ENCODE data around the gene LRRC61.

The LRRC61 gene

DNA sequence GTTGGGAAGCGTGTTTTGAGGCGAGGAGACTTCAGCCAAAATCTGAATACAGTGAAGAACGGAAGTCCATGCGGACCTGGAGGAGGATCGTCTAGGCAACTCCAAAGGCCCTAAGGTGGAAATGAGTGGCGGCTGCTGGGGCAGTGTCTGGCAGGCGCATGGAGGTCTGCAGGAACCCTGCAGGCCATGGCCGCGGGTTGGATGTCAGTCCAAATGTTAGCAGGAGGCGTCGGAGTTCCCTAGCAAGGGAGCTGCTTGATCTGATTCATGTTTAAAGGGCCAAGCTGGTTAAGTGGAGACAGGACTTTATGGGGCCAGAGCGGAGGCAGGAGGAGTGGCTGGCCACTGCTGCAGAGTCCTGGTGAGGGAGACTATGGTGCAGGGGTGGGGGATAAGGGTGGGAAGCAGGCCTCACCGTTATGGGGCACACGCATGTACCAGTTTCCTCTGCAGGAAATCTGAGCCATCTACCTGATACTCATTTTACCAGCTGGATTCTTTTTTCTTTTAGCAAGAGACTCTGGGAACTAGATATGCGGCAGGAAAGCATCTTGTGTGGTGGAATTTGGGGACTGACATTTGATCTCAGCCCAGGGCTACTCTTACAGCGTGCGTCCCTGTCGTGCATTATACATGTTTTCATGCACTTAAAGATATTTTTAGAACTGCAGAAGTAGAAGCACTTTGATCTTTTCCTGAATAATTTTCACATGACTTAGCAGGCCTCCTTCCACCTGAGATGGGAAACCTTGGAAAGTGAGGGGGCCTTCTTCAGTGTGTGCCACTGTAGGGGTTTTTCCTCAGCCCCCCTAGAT, 38.9 kb downstream of the LRRC61 start:
- WGBS, 2 experiments: 70 to 74% methylated on average over 17 to 18 of the region's 18 CpGs
- Histone ChIP-seq H3K27ac (ENCODE audit: insufficient read depth, low read depth, low read length, poor library complexity, severe bottlenecking) (peak overlapping the region; percentile 16), H3K27me3 (ENCODE audit: control insufficient read depth, insufficient read depth, low read length, poor library complexity, severe bottlenecking) (no peaks in the 10 kb centered on the region), H3K9me3 (ENCODE audit: control insufficient read depth, low read length) (no peaks in the 10 kb centered on the region), H3K36me3 (ENCODE audit: control insufficient read depth, insufficient read depth, low read length) (no peaks in the 10 kb centered on the region), H3K4me3 (ENCODE audit: insufficient read depth, low read depth, low read length) (no peak overlapping the region), H3K4me1 (ENCODE audit: control insufficient read depth, insufficient read depth, low read length) (peaks cover 16% of the 10 kb centered on the region)

- WGBS, 2 experiments: 93 to 96% methylated on average over 4 of the region's 4 CpGs
- no peak overlapping the region for H3K27ac ChIP-seq (ENCODE audit: insufficient read depth, low read depth, low read length, poor library complexity, severe bottlenecking)
- H3K9me3 ChIP-seq (ENCODE audit: control insufficient read depth, low read length): no peaks in the 10 kb centered on the region
- peaks cover 16% of the 10 kb centered on the region for H3K4me1 ChIP-seq (ENCODE audit: control insufficient read depth, insufficient read depth, low read length)
- H3K4me3 ChIP-seq (ENCODE audit: insufficient read depth, low read depth, low read length): no peak overlapping the region
- no peaks in the 10 kb centered on the region for H3K36me3 ChIP-seq (ENCODE audit: control insufficient read depth, insufficient read depth, low read length)
- no peaks in the 10 kb centered on the region for H3K27me3 ChIP-seq (ENCODE audit: control insufficient read depth, insufficient read depth, low read length, poor library complexity, severe bottlenecking)
These were observed 40.2 kb downstream of the LRRC61 start for GRCh38 chr7:150363370-150363769.

GRCh38 chr7:150363872-150364271, 40.7 kb downstream of the LRRC61 start:
- H3K4me3 ChIP-seq (ENCODE audit: insufficient read depth, low read depth, low read length): no peak overlapping the region
- H3K9me3 ChIP-seq (ENCODE audit: control insufficient read depth, low read length): no peaks in the 10 kb centered on the region
- H3K27me3 ChIP-seq (ENCODE audit: control insufficient read depth, insufficient read depth, low read length, poor library complexity, severe bottlenecking): no peaks in the 10 kb centered on the region
- H3K27ac ChIP-seq (ENCODE audit: insufficient read depth, low read depth, low read length, poor library complexity, severe bottlenecking): no peak overlapping the region
- WGBS, 2 experiments: 91 to 93% methylated on average over 5 of the region's 5 CpGs
- H3K36me3 ChIP-seq (ENCODE audit: control insufficient read depth, insufficient read depth, low read length): no peaks in the 10 kb centered on the region
- peaks cover 16% of the 10 kb centered on the region for H3K4me1 ChIP-seq (ENCODE audit: control insufficient read depth, insufficient read depth, low read length)

GRCh38 chr7:150365194-150365593, 42.0 kb downstream of the LRRC61 start:
- Histone ChIP-seq H3K27ac (ENCODE audit: insufficient read depth, low read depth, low read length, poor library complexity, severe bottlenecking) (no peak overlapping the region), H3K4me3 (ENCODE audit: insufficient read depth, low read depth, low read length) (no peak overlapping the region), H3K36me3 (ENCODE audit: control insufficient read depth, insufficient read depth, low read length) (no peaks in the 10 kb centered on the region), H3K9me3 (ENCODE audit: control insufficient read depth, low read length) (no peaks in the 10 kb centered on the region), H3K4me1 (ENCODE audit: control insufficient read depth, insufficient read depth, low read length) (peaks cover 24% of the 10 kb centered on the region), H3K27me3 (ENCODE audit: control insufficient read depth, insufficient read depth, low read length, poor library complexity, severe bottlenecking) (no peaks in the 10 kb centered on the region)
- WGBS, 2 experiments: 94 to 95% methylated on average over 10 of the region's 10 CpGs

DNA sequence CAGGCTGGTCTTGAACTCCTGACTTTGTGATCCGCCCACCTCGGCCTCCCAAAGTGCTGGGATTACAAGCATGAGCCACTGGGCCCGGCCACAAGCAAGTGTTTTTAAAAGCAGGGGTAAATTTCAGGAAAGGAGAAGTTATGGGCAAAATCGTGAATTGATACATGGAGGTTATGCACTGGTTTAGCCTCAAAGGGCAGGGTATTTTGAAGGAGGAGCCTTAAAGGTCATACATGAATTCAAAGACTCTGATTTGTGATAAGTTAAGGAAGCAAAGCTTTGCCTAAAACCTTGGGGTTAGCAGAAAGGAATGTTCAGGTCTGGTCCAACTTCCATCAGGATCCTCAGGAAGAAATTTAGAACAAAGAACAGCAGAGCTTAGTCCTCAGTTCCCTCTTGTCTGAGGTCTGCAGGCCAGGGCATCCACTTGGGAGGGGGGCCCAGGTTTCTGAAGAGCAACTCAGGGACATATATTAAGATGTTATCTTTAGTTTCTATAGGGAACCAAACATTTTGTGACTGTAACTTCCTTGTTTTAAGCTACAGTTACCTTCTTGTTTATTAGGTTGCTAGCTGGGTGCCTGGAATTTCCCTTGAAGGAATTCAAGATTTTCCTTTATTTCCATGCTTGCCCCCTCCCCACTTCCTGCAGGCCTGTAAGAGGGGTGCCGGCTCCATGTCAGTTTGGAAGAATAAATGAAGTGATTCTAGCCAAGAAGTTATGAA, 42.7 kb downstream of the LRRC61 start:
- 79 to 80% methylated on average over 5 of the region's 5 CpGs for WGBS, 2 experiments
- Histone ChIP-seq H3K27ac (ENCODE audit: insufficient read depth, low read depth, low read length, poor library complexity, severe bottlenecking) (no peak overlapping the region), H3K36me3 (ENCODE audit: control insufficient read depth, insufficient read depth, low read length) (no peaks in the 10 kb centered on the region), H3K9me3 (ENCODE audit: control insufficient read depth, low read length) (no peaks in the 10 kb centered on the region), H3K4me3 (ENCODE audit: insufficient read depth, low read depth, low read length) (no peak overlapping the region), H3K27me3 (ENCODE audit: control insufficient read depth, insufficient read depth, low read length, poor library complexity, severe bottlenecking) (no peaks in the 10 kb centered on the region), H3K4me1 (ENCODE audit: control insufficient read depth, insufficient read depth, low read length) (peaks cover 31% of the 10 kb centered on the region)

- peak overlapping the region; percentile 98 for H3K27ac ChIP-seq (ENCODE audit: insufficient read depth, low read depth, low read length, poor library complexity, severe bottlenecking)
- WGBS, 2 experiments: 74% methylated on average over 7 to 8 of the region's 8 CpGs
These were observed 44.5 kb downstream of the LRRC61 start for GRCh38 chr7:150367677-150368095.

DNA sequence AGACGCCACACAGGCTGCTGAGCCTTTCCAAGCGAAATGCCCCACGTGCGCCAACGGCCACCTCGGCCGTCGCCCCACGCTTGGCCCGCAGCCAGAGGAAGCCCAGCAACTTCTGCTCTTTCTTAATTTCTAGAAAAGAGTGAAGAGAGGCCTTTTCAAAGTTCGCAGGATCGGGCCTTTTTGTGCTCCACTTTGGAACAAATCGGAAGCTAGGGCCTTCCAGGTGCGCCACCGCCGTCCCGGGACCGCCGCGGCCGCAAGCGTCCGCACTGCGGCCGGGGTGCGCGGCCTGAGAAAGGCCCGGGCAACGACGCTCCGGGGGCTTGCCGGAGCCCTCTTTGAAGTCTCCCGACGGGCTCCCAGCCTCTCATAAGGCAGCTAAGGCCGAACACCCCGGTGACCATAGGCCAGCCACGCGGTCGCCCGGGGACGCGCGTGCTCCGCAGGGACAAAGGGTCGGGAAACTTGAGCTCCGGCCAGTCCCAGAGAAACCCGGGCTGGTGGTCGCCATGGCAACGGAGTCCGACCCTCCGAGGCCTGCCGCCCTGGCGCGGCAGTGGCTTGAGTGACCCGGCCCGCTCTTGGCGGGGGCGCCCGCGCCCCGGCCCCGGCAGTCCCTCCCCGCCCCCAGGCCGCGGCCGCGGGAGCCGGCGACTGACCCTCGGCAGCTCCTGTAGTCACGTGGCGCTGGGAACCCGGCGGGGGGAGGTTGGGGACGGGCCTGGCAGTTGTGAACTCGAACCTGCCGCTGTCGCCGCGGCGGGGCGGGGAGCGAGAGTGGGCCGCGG, 45.1 kb downstream of the LRRC61 start, which contains the start of gene REPIN1:
TSS of gene REPIN1 (plus strand) at position 727 of the 788 bp plus-strand sequence. CDS start 890 bp downstream, outside the sequence.
- Histone ChIP-seq H3K9me3 (ENCODE audit: control insufficient read depth, low read length) (no peaks in the 10 kb centered on the region), H3K36me3 (ENCODE audit: control insufficient read depth, insufficient read depth, low read length) (peaks cover 18% of the 10 kb centered on the region), H3K27ac (ENCODE audit: insufficient read depth, low read depth, low read length, poor library complexity, severe bottlenecking) (peak within 1 kb of the TSS; percentile 98), H3K4me1 (ENCODE audit: control insufficient read depth, insufficient read depth, low read length) (peaks cover 20% of the 10 kb centered on the region), H3K27me3 (ENCODE audit: control insufficient read depth, insufficient read depth, low read length, poor library complexity, severe bottlenecking) (no peaks in the 10 kb centered on the region), H3K4me3 (ENCODE audit: insufficient read depth, low read depth, low read length) (peak within 1 kb of the TSS; percentile 90)
- WGBS, 2 experiments: 4% methylated on average over 85 of the region's 85 CpGs

More at GRCh38 chr7:150367677-150368095, 44.5 kb downstream of the LRRC61 start:
- Histone ChIP-seq H3K4me3 (ENCODE audit: insufficient read depth, low read depth, low read length) (peak overlapping the region; percentile 90), H3K4me1 (ENCODE audit: control insufficient read depth, insufficient read depth, low read length) (peaks cover 20% of the 10 kb centered on the region), H3K36me3 (ENCODE audit: control insufficient read depth, insufficient read depth, low read length) (peaks cover 12% of the 10 kb centered on the region), H3K27me3 (ENCODE audit: control insufficient read depth, insufficient read depth, low read length, poor library complexity, severe bottlenecking) (no peaks in the 10 kb centered on the region), H3K9me3 (ENCODE audit: control insufficient read depth, low read length) (no peaks in the 10 kb centered on the region)

- Histone ChIP-seq H3K27me3 (ENCODE audit: control insufficient read depth, insufficient read depth, low read length, poor library complexity, severe bottlenecking) (no peaks in the 10 kb centered on the region), H3K27ac (ENCODE audit: insufficient read depth, low read depth, low read length, poor library complexity, severe bottlenecking) (peak overlapping the region; percentile 98), H3K36me3 (ENCODE audit: control insufficient read depth, insufficient read depth, low read length) (peaks cover 26% of the 10 kb centered on the region), H3K4me1 (ENCODE audit: control insufficient read depth, insufficient read depth, low read length) (peaks cover 26% of the 10 kb centered on the region), H3K4me3 (ENCODE audit: insufficient read depth, low read depth, low read length) (peak overlapping the region; percentile 90), H3K9me3 (ENCODE audit: control insufficient read depth, low read length) (no peaks in the 10 kb centered on the region)
- 0% methylated on average over 57 to 58 of the region's 58 CpGs for WGBS, 2 experiments
These were observed 46.0 kb downstream of the LRRC61 start for GRCh38 chr7:150368884-150369747.

GRCh38 chr7:150369748-150370501, 46.8 kb downstream of the LRRC61 start:
- Histone ChIP-seq H3K27ac (ENCODE audit: insufficient read depth, low read depth, low read length, poor library complexity, severe bottlenecking) (peak overlapping the region; percentile 98), H3K27me3 (ENCODE audit: control insufficient read depth, insufficient read depth, low read length, poor library complexity, severe bottlenecking) (no peaks in the 10 kb centered on the region), H3K4me1 (ENCODE audit: control insufficient read depth, insufficient read depth, low read length) (peaks cover 26% of the 10 kb centered on the region), H3K36me3 (ENCODE audit: control insufficient read depth, insufficient read depth, low read length) (peaks cover 28% of the 10 kb centered on the region), H3K9me3 (ENCODE audit: control insufficient read depth, low read length) (no peaks in the 10 kb centered on the region), H3K4me3 (ENCODE audit: insufficient read depth, low read depth, low read length) (peak overlapping the region; percentile 90)
- 51 to 60% methylated on average over 23 of the region's 23 CpGs for WGBS, 2 experiments

All from ectodermal cell (in vitro differentiated cells).